Fibroblast of mammary gland (primary cell): ENCODE results near the gene SCAPER.
"Not testable (repeated sequence)": the region's sequence is repeated elsewhere in the genome, so short reads cannot be mapped to it uniquely, and the experiment has no call there.

ENCODE experiments used
- DNase-seq: peaks from one replicate; pipeline ENCODE4 v3.0.0-alpha.2; 2010; ENCODE audit warnings: low read depth
- H3K4me3 ChIP-seq: 2 replicates; pipeline ENCODE4 v1.5.1; 2011; ENCODE audit warnings: low read depth, mild to moderate bottlenecking, low read length, moderate library complexity; ENCODE audit not compliant: control insufficient read depth
- CTCF ChIP-seq: conservative IDR thresholded peaks from 2 replicates; pipeline ENCODE4 v1.5.1; 2011; ENCODE audit warnings: low read depth, low read length, inconsistent platforms; ENCODE audit not compliant: control insufficient read depth, insufficient read depth

The SCAPER gene

GRCh38 chr15:76898102-76898501, 7.0 kb downstream of the SCAPER start:
- H3K4me3 ChIP-seq, result no peak overlapping the region
- DNase-seq, result no peak
- no peak for TF ChIP-seq CTCF

DNA sequence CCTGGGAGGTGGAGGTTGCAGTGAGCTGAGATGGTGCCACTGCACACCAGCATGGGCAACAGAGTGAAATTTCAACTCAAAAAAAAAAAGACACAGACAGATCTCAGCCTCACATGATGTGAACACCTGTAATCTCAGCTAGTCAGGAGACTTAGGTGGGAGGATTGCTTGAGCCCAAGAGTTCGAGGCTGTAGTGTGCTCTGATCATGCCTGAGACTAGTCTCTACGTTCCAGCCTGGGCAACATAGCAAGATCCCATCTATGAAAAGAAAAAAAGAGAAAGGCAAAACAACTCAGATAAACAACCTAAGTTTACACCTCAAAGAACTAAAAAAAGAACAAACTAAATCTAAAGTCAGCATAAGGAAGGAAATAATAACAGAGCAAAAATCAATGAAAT, 11.0 kb downstream of the SCAPER start:
- DNase-seq, result no peak
- H3K4me3 ChIP-seq, result no peak overlapping the region
- TF ChIP-seq CTCF, result no peak

- not testable (repeated sequence) for DNase-seq
Observed at GRCh38 chr15:76892836-76893235, 12.3 kb downstream of the SCAPER start.

GRCh38 chr15:76887280-76888141, 17.6 kb downstream of the SCAPER start:
- not testable (repeated sequence) for H3K4me3 ChIP-seq, DNase-seq

More at GRCh38 chr15:76892836-76893235, 12.3 kb downstream of the SCAPER start:
- not testable (repeated sequence) for H3K4me3 ChIP-seq

DNA sequence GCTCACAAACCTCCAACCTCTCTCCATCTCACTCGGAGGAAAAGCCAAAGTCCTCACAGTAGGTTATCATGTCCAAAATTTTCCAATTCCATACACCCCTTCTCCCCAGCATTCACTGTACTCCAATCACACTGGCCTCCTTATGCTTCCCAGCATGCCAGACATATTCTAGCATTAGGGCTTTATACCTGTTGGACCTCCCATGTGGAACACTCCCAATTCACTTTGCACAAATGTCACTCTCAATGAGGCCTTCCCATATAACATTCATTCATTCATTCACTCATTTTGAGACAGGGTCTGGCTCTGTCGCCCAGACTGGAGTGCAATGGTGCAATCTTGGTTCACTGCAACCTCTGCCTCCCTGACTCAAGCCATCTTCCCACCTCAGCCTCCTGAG, 19.9 kb downstream of the SCAPER start:
- H3K4me3 ChIP-seq, result no peak overlapping the region
- DNase-seq, result no peak
- no peak for TF ChIP-seq CTCF

GRCh38 chr15:76875911-76876310, 29.2 kb downstream of the SCAPER start:
- DNase-seq, result no peak
- H3K4me3 ChIP-seq, result no peak overlapping the region
- TF ChIP-seq CTCF, result no peak

GRCh38 chr15:76873066-76873465, 32.1 kb downstream of the SCAPER start:
- not testable (repeated sequence) for H3K4me3 ChIP-seq, DNase-seq

- no peak for TF ChIP-seq CTCF
- DNase-seq, result no peak
- H3K4me3 ChIP-seq, result no peak overlapping the region
Observed at GRCh38 chr15:76871930-76872329, 33.2 kb downstream of the SCAPER start.
